Keratinocyte (primary cell): ENCODE results near the gene PDE11A.

Source experiments
- EZH2 ChIP-seq: IDR thresholded peaks from one replicate; pipeline ENCODE4 v1.6.1; 2012; ENCODE audit warnings: inconsistent platforms, mild to moderate bottlenecking, low read length, moderate library complexity
- TF ChIP-seq, protein P1 (sequence below), 3 experiments: IDR thresholded peaks in 1 of 3; conservative IDR thresholded peaks in 1 of 3; optimal IDR thresholded peaks in 1 of 3; 2 replicates in 2 of 3; 3 replicates in 1 of 3; pipeline versions ENCODE3 to v1.5.1; 2011; ENCODE audit warnings: low read length in 3 of 3, mild to moderate bottlenecking in 3 of 3, moderate library complexity in 2 of 3, control low read depth in 1 of 3, inconsistent platforms in 1 of 3; ENCODE audit not compliant: insufficient read depth in 2 of 3; ENCODE audit errors: extremely low read depth in 1 of 3

DNA sequence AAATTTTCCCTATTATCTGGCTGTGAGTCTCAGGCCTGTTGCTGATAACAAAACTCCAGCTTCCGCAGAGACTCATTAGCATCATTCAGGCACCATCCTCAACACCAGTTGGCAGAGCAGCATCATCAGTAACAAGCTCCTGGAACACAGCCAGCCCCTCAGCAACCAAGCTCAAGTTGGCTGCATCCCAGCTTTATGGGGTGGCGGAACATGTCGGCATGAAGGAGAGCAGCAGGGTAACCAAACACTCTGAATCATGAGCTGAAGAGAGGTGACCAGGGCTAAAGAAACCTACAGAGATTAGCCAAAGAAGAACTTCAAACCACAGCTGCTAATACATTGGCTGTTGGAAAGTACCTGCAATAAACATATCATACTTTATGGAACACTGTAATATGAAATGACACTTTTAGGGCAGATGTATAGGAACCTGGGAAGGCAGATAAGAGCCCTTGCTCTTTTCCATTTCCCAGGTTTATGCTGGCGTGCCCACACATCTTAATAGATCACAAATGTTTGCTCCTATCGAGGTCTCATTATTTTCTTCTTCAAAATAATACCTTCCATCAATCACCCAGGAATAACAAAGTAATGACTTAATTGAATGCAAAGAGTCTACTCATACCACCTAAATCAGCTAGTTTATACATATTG, 63.8 kb downstream of the PDE11A start:
- TF ChIP-seq, protein P1, sequence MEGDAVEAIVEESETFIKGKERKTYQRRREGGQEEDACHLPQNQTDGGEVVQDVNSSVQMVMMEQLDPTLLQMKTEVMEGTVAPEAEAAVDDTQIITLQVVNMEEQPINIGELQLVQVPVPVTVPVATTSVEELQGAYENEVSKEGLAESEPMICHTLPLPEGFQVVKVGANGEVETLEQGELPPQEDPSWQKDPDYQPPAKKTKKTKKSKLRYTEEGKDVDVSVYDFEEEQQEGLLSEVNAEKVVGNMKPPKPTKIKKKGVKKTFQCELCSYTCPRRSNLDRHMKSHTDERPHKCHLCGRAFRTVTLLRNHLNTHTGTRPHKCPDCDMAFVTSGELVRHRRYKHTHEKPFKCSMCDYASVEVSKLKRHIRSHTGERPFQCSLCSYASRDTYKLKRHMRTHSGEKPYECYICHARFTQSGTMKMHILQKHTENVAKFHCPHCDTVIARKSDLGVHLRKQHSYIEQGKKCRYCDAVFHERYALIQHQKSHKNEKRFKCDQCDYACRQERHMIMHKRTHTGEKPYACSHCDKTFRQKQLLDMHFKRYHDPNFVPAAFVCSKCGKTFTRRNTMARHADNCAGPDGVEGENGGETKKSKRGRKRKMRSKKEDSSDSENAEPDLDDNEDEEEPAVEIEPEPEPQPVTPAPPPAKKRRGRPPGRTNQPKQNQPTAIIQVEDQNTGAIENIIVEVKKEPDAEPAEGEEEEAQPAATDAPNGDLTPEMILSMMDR (optimal IDR thresholded peaks at IDR 0.05 in 1 of 3, IDR thresholded peaks at IDR 0.05 in 1 of 3, conservative IDR thresholded peaks at IDR 0.05 in 1 of 3; ENCODE audit: extremely low read depth in 1 of 3, insufficient read depth in 2 of 3, low read length in 3 of 3), result no peak
- TF ChIP-seq EZH2, result no peak
